Large intestine (tissue), 3 donors: ENCODE data around the gene LYL1. TPM values are rescaled to one million over a fixed set of nuclear protein-coding genes. Genes with fewer than 3 reads are reported as not detected.
A peak's percentile ranks its signal among the peaks of the same experiment; 100 is the strongest.

Experiments used
- DNase-seq, 2 donors: peaks; one replicate each; pipeline versions ENCODE4 v3.0.0 to v3.0.0-alpha.2; 2013
- H3K27ac ChIP-seq: one replicate; pipeline ENCODE4 v1.5.1; 2013; ENCODE audit warnings: low read length
- H3K27me3 ChIP-seq: 2 replicates; pipeline ENCODE4 v1.6.1; 2013; ENCODE audit warnings: low read length; ENCODE audit not compliant: control insufficient read depth, insufficient read depth
- H3K36me3 ChIP-seq: 2 replicates; pipeline ENCODE4 v1.6.1; 2013; ENCODE audit warnings: low read length; ENCODE audit not compliant: control insufficient read depth, insufficient read depth
- H3K4me1 ChIP-seq: one replicate; pipeline ENCODE4 v1.6.1; 2013; ENCODE audit warnings: low read length; ENCODE audit not compliant: control insufficient read depth, insufficient read depth
- H3K4me3 ChIP-seq: one replicate; pipeline ENCODE4 v1.5.1; 2013; ENCODE audit warnings: low read length
- H3K9me3 ChIP-seq: one replicate; pipeline ENCODE4 v1.6.1; 2013; ENCODE audit warnings: mild to moderate bottlenecking, low read depth, low read length, moderate library complexity; ENCODE audit not compliant: control insufficient read depth
- WGBS: methylation state at CpG from one replicate; pipeline ENCODE4 v1.1.5; 2013; ENCODE audit warnings: low lambda C conversion rate; ENCODE audit not compliant: insufficient coverage; 5-methylcytosine and 5-hydroxymethylcytosine counted together
- polyA plus RNA-seq: library from polyadenylated mRNA; unstranded; fragments of 120-200 nt; gene quantifications from one replicate; pipeline ENCODE4 v1.2.1, GENCODE V29; 2013

The LYL1 gene
- polyA plus RNA-seq, 1 donor = 3.7 TPM

DNA sequence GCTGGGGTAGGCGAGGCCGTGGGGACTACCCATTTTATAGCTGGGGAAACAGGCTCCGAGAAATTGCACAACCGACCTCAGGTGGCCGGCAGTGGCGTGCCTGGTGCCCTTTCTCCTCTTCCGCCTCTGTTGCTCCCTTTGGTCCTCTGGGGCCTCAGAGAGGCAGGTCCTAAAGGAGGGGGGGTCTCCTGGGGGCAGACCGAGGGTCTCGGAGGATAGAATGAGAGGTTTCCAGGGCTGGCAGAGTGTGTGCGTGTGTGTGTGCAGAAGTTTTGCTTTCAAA is 36.2 kb upstream of the LYL1 start:
- Histone ChIP-seq H3K27me3 (no peaks in the 10 kb centered on the region), H3K27ac (no peak overlapping the region), H3K36me3 (peaks cover 37% of the 10 kb centered on the region), H3K4me1 (no peaks in the 10 kb centered on the region), H3K9me3 (no peaks in the 10 kb centered on the region), H3K4me3 (no peak overlapping the region)
- no peak for DNase-seq
- no CpG with 5 or more reads among the region's 10 CpGs for WGBS

DNA sequence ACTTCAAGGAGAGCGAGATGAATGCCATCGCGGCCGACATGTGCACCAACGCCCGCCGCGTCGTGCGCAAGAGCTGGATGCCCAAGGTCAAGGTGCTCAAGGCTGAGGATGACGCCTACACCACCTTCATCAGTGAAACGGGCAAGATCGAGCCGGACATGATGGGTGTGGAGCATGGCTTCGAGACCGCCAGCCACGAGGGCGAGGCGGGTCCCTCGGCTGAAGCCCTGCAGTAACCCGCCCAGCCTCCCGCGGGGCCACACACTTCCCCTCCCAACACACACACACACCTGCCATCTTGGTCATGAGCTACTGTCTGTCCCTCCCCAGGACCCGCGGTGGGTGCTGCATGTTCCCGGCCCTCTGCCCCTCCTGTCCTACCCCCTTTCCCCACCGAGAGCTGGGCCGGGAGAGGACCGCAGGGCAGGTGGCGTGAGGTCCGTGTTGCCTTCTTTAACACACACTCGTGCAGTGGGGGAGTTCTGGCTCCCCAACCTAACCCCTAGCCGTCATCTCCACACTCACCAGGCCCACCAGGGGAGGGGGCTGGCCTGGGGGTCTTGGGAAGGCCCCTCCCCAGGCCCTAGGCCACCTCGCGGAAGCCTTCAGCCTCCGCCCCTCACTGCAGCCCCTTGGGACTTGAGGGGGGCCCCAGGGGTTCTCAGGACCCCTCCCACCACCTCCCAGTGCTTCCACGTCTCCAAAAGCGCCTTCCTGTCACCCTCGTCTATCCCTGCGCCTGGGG is 35.7 kb upstream of the LYL1 start:
- H3K27me3 ChIP-seq = no peaks in the 10 kb centered on the region
- no peaks in the 10 kb centered on the region for H3K9me3 ChIP-seq
- no peak overlapping the region for H3K27ac ChIP-seq
- H3K4me3 ChIP-seq = no peak overlapping the region
- peaks cover 36% of the 10 kb centered on the region for H3K36me3 ChIP-seq
- DNase-seq = no peak
- WGBS = no CpG with 5 or more reads among the region's 40 CpGs
- H3K4me1 ChIP-seq = no peaks in the 10 kb centered on the region

DNA sequence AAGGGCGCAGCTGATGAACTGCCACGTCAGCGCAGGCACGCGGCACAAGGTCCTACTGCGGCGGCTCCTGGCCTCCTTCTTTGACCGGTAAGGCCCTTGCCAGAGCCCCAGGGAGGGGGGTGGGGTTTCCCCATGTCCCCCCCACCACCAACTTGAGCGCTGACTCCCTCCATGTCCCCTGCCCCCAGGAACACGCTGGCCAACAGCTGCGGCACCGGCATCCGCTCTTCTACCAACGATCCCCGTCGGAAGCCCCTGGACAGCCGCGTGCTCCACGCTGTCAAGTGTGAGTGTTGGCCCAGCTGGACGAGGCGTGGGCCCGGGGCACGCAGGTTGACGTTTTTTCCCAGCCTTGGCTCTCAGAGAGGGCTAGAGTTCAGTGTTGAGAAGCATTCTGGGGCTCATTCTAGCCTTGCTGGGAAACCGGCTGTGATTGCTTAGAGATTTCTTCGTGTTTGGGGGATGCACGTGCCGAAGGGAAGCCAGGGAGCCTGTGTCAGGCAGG is 34.7 kb upstream of the LYL1 start:
- Histone ChIP-seq H3K36me3 (peaks cover 36% of the 10 kb centered on the region), H3K4me3 (no peak overlapping the region), H3K4me1 (no peaks in the 10 kb centered on the region), H3K27me3 (no peaks in the 10 kb centered on the region), H3K9me3 (no peaks in the 10 kb centered on the region), H3K27ac (no peak overlapping the region)
- no peak for DNase-seq
- WGBS = no CpG with 5 or more reads among the region's 28 CpGs

DNA sequence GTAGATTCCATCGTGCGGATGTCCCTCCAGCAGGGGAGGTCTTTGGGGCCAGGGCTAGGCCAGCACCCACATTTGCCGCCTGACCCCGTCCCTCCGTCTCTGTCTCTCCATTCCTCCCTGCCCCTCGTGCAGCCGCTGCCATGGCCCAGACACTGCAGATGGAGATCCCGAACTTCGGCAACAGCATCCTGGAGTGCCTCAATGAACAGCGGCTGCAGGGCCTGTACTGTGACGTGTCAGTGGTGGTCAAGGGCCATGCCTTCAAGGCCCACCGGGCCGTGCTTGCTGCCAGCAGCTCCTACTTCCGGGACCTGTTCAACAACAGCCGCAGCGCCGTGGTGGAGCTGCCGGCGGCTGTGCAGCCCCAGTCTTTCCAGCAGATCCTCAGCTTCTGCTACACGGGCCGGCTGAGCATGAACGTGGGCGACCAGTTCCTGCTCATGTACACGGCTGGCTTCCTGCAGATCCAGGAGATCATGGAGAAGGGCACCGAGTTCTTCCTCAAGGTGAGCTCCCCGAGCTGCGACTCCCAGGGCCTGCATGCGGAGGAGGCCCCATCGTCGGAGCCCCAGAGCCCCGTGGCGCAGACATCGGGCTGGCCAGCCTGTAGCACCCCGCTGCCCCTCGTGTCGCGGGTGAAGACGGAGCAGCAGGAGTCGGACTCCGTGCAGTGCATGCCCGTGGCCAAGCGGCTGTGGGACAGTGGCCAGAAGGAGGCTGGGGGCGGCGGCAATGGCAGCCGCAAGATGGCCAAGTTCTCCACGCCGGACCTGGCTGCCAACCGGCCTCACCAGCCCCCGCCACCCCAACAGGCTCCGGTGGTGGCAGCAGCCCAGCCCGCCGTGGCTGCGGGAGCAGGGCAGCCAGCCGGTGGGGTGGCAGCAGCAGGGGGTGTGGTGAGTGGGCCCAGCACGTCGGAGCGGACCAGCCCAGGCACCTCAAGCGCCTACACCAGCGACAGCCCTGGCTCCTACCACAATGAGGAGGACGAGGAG is 32.7 kb upstream of the LYL1 start:
- Histone ChIP-seq H3K4me1 (no peaks in the 10 kb centered on the region), H3K27me3 (no peaks in the 10 kb centered on the region), H3K4me3 (no peak overlapping the region), H3K27ac (no peak overlapping the region), H3K36me3 (peaks cover 36% of the 10 kb centered on the region), H3K9me3 (no peaks in the 10 kb centered on the region)
- DNase-seq = no peak
- no CpG with 5 or more reads among the region's 60 CpGs for WGBS

DNA sequence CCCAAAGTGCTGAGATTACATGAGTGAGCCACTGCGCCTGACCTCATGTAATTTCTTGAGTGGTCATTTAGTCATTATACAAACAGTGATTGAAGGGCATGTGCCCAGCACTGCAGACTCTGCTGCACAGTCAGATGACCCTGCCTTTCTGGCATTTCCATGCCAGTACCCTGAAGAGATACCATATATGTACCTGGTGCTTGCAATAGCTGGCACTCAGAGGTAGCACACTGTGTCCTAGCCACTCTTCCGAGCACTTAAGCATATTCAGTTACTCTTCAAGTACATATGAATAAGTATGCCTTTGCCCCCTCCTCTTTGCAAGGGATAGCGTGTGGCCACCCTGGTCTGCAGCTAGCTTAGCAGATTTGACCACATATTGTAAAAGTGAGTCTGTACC is 32.0 kb upstream of the LYL1 start:
- no CpG with 5 or more reads among the region's 3 CpGs for whole genome bisulfite sequencing
- Histone ChIP-seq H3K4me1 (no peaks in the 10 kb centered on the region), H3K27me3 (no peaks in the 10 kb centered on the region), H3K4me3 (no peak overlapping the region), H3K9me3 (no peaks in the 10 kb centered on the region), H3K36me3 (peaks cover 34% of the 10 kb centered on the region), H3K27ac (no peak overlapping the region)
- DNase-seq = no peak

DNA sequence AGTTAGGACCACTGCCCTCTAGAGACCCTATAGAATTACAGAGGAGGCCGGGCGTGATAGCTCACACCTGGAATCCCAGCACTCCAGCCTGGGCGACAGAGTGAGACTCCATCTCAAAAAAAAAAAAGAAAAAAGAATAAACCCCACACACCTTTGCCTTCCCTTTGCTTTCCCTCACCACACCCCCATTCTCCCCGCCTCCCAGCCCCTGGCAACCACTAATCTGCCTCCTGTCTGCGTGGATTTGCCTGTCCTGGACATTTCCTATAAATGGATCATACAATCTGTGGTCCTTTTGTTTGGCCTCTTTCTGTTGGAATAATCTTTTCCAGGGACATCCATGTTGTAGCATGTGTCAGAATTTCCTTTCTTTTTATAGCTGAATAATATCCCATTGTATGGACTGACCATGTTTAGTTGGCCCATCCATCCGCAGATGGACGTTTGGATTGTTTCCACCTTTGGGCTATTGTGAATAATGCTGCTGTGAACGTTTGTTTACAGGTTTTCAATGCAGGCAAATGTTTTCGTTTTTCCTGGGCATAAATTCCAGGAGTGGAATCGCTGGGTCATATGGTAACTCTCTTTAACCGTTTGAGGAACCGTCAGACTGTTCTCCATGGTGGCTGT is 30.7 kb upstream of the LYL1 start:
- Histone ChIP-seq H3K27me3 (no peaks in the 10 kb centered on the region), H3K4me3 (no peak overlapping the region), H3K4me1 (no peaks in the 10 kb centered on the region), H3K36me3 (peaks cover 30% of the 10 kb centered on the region), H3K27ac (no peak overlapping the region), H3K9me3 (no peaks in the 10 kb centered on the region)
- DNase-seq = no peak
- WGBS = no CpG with 5 or more reads among the region's 12 CpGs

DNA sequence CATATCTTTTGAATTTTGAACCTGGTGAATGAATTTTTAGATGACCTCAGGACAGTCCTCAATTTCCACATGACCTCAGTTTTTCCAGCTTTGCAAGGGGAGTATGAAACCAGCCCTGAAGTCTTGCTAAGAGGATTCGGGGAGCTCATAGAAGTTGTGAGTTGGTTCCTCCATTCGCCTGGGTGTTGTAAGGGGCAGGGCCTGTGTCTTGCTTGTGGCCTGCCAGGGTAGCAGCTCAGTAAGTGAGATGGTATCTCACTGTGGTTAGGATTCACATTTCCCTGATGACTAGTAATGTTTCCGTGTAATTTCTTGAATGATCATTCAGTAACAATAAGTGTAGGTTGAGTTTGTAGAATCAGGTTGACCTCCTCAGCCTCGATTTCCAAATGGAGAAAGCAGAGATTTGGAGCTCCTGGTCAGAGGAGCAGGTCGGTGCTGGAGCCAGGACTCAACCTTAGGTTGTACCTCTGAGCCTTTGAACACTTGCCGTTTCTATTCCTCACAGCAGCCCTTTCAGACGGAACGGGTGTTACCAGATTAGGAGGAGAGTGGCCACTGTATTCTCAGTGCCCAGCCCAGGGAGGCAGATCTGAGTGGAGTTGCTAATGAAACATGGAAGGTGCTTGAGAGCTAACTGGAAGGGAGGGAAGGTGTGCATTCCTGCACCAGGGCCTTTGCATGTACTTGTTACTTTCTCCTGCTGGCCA is 30.0 kb upstream of the LYL1 start:
- Histone ChIP-seq H3K9me3 (no peaks in the 10 kb centered on the region), H3K4me1 (no peaks in the 10 kb centered on the region), H3K27me3 (no peaks in the 10 kb centered on the region), H3K27ac (no peak overlapping the region), H3K36me3 (peaks cover 23% of the 10 kb centered on the region), H3K4me3 (no peak overlapping the region)
- WGBS = 75% methylated on average over 1 of the region's 8 CpGs
- DNase-seq = no peak

- no peaks in the 10 kb centered on the region for H3K4me1 ChIP-seq
- no peak overlapping the region for H3K27ac ChIP-seq
- no peaks in the 10 kb centered on the region for H3K9me3 ChIP-seq
- no peaks in the 10 kb centered on the region for H3K27me3 ChIP-seq
- no CpG with 5 or more reads among the region's 3 CpGs for WGBS
- DNase-seq = peak; percentile 17 to 38
- no peak overlapping the region for H3K4me3 ChIP-seq
- H3K36me3 ChIP-seq = peaks cover 10% of the 10 kb centered on the region
Observed at GRCh38 chr19:13130886-13131490, 28.3 kb upstream of the LYL1 start.

DNA sequence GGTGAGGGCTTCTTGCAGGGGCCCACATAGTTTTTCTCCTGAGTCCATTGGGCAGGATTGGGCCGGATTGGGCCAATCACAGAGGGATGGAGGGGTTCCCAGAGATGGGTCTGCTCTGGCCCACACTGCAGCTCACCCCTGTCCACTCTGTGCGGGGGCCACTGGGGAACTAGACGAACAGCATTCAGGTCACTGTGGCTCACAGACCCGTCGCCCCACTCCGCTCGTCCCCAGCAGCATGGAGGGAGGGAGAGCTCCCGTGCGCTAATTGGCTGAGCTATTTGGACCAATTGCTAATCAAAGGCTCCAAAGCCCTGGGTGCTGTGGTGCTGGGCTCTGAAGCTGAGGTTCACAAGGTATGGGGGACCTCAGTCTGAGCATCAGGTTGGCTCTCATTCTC is 26.7 kb upstream of the LYL1 start:
- no CpG with 5 or more reads among the region's 9 CpGs for WGBS

More for the DNA sequence above, 26.7 kb upstream of the LYL1 start:
- no peaks in the 10 kb centered on the region for H3K27me3 ChIP-seq
- H3K4me3 ChIP-seq = no peak overlapping the region
- no peak overlapping the region for H3K27ac ChIP-seq
- DNase-seq = no peak
- peaks cover 5% of the 10 kb centered on the region for H3K36me3 ChIP-seq
- no peaks in the 10 kb centered on the region for H3K4me1 ChIP-seq
- no peaks in the 10 kb centered on the region for H3K9me3 ChIP-seq
